HepG2 (cell line): ENCODE measurements around the gene LY6G5B. TPM values are rescaled to one million over a fixed set of nuclear protein-coding genes. Genes with fewer than 3 reads are reported as not detected.

ENCODE experiments used
- AGO1 ChIP-seq: fragments of 200-400 bp; formaldehyde crosslinking; IDR thresholded peaks from 2 replicates; pipeline ENCODE4 v1.6.1; 2017; ENCODE audit warnings: mild to moderate bottlenecking, low read depth, low read length, moderate library complexity; ENCODE audit not compliant: poor library complexity, severe bottlenecking
- CBX1 ChIP-seq: IDR thresholded peaks from one replicate; pipeline ENCODE4 v1.6.1; 2016; ENCODE audit warnings: antibody characterized with exemption, low read depth
- CEBPG ChIP-seq: IDR thresholded peaks from 2 replicates; pipeline ENCODE4 v1.6.1; 2016
- CENPT ChIP-seq: sonication (generic); formaldehyde crosslinking; IDR thresholded peaks from 2 replicates; pipeline ENCODE4 v1.8.0; 2022; ENCODE audit warnings: low read depth, mild to moderate bottlenecking, moderate library complexity, missing genetic modification reagents
- DR1 ChIP-seq: sonication (generic); formaldehyde crosslinking; IDR thresholded peaks from 2 replicates; pipeline ENCODE4 v1.8.0; 2021; ENCODE audit warnings: mild to moderate bottlenecking, missing genetic modification reagents, inconsistent platforms
- E2F5 ChIP-seq: sonication (generic); formaldehyde crosslinking; conservative IDR thresholded peaks from 2 replicates; pipeline ENCODE4 v1.4.0; 2020; ENCODE audit warnings: missing genetic modification reagents
- EP300 ChIP-seq, 3 experiments: sonication (generic) in 1 of 3; formaldehyde crosslinking in 1 of 3; IDR thresholded peaks; 2 replicates each; pipeline versions ENCODE4 v1.5.1 to v1.6.1; 2011 to 2020; ENCODE audit warnings: low read depth in 2 of 3, low read length in 2 of 3, borderline replicate concordance in 1 of 3, improper control_type of control experiment in 1 of 3, mild to moderate bottlenecking in 1 of 3, missing genetic modification reagents in 1 of 3, moderate library complexity in 1 of 3
- FUBP1 ChIP-seq: sonication (generic); formaldehyde crosslinking; IDR thresholded peaks from 2 replicates; pipeline ENCODE4 v1.5.1; 2020; ENCODE audit warnings: missing genetic modification reagents, mild to moderate bottlenecking, borderline replicate concordance
- GABPB1 ChIP-seq: IDR thresholded peaks from 2 replicates; pipeline ENCODE4 v1.6.1; 2016; ENCODE audit warnings: mild to moderate bottlenecking, missing genetic modification reagents, moderate library complexity, missing compliant biosample characterization
- HIVEP1 ChIP-seq: sonication (generic); formaldehyde crosslinking; IDR thresholded peaks from 2 replicates; pipeline ENCODE4 v1.4.0; 2020; ENCODE audit warnings: mild to moderate bottlenecking, missing genetic modification reagents
- MAFF ChIP-seq: IDR thresholded peaks from 2 replicates; pipeline ENCODE4 v1.6.1; 2011; ENCODE audit warnings: low read depth, low read length, improper control_type of control experiment
- MAFG ChIP-seq: sonication (generic); formaldehyde crosslinking; IDR thresholded peaks from 2 replicates; pipeline ENCODE4 v1.5.1; 2020; ENCODE audit warnings: mild to moderate bottlenecking, missing genetic modification reagents
- SSRP1 ChIP-seq: IDR thresholded peaks from 2 replicates; pipeline ENCODE4 v1.6.1; 2016; ENCODE audit warnings: control low read depth
- TCF7L2 ChIP-seq: IDR thresholded peaks from 2 replicates; pipeline ENCODE4 v1.6.1; 2011; ENCODE audit warnings: mild to moderate bottlenecking, low read depth, low read length, moderate library complexity
- ZNF260 ChIP-seq: sonication (generic); formaldehyde crosslinking; IDR thresholded peaks from 2 replicates; pipeline ENCODE4 v1.4.0; 2020; ENCODE audit warnings: missing genetic modification reagents, low read depth, mild to moderate bottlenecking, borderline replicate concordance
- ZNF263 ChIP-seq: sonication (generic); formaldehyde crosslinking; IDR thresholded peaks from 2 replicates; pipeline ENCODE4 v1.4.0; 2020; ENCODE audit warnings: missing genetic modification reagents
- ZNF292 ChIP-seq: sonication (generic); formaldehyde crosslinking; IDR thresholded peaks from 2 replicates; pipeline ENCODE4 v1.8.1; 2022; ENCODE audit warnings: mild to moderate bottlenecking, low read depth, missing genetic modification reagents, borderline replicate concordance
- ZNF737 ChIP-seq: sonication (generic); formaldehyde crosslinking; IDR thresholded peaks from 2 replicates; pipeline ENCODE4 v1.5.0; 2020; ENCODE audit warnings: missing genetic modification reagents, mild to moderate bottlenecking, borderline replicate concordance
- polyA plus RNA-seq, 8 experiments: library from polyadenylated mRNA; depleted of rRNA in 3 of 8; stranded (reverse) in 7 of 8; unstranded in 1 of 8; fragments of >200 nt; fragmentation: Illumina TruSeq in 4 of 8; extraction: Trizol in 4 of 8; gene quantifications; 2 replicates each; pipeline versions ENCODE4 v1.2.1 to v1.2.3, GENCODE V29; 2011 to 2016; ENCODE audit warnings: low read depth in 4 of 8, missing spikeins in 1 of 8, mixed read lengths in 1 of 8; ENCODE audit not compliant: insufficient read depth in 1 of 8
- total RNA-seq, 5 experiments: library from RNA; depleted of rRNA; stranded (reverse); fragments of >200 nt; fragmentation: Illumina TruSeq; extraction: Trizol; gene quantifications; 2 replicates each; pipeline ENCODE4 v1.2.3, GENCODE V29; 2016; ENCODE audit warnings: low read depth in 1 of 5
- TF ChIP-seq, protein P1 (sequence below): IDR thresholded peaks from 2 replicates; pipeline ENCODE4 v1.6.1; 2016; ENCODE audit warnings: missing compliant biosample characterization, missing genetic modification reagents, borderline replicate concordance
- TF ChIP-seq, protein P2 (sequence below): sonication (generic); formaldehyde crosslinking; IDR thresholded peaks from 2 replicates; pipeline ENCODE4 v1.9.0; 2021; ENCODE audit warnings: missing genetic modification reagents, borderline replicate concordance

LY6G5B gene
- total and polyA plus RNA-seq, 2 of the 13 experiments (the other 11 are each of a cell fraction or from before 2014, with no cell fraction given): 7.8 to 15.7 TPM

- TF ChIP-seq, protein P1, sequence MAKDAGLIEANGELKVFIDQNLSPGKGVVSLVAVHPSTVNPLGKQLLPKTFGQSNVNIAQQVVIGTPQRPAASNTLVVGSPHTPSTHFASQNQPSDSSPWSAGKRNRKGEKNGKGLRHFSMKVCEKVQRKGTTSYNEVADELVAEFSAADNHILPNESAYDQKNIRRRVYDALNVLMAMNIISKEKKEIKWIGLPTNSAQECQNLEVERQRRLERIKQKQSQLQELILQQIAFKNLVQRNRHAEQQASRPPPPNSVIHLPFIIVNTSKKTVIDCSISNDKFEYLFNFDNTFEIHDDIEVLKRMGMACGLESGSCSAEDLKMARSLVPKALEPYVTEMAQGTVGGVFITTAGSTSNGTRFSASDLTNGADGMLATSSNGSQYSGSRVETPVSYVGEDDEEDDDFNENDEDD (CRISPR knock-in tag): peak; percentile 75; the same call in 1 of the 2 replicates
- TF ChIP-seq MAFF: no peak
- peak; percentile 100 for TF ChIP-seq AGO1
- TF ChIP-seq SSRP1: no peak
- no peak; the same call in 1 of the 2 replicates for TF ChIP-seq HIVEP1
- peak; percentile 90 for TF ChIP-seq GABPB1
- TF ChIP-seq ZNF260: 0 out of 2 replicates have a peak, but pooled peaks have one; percentile 76
- no peak for TF ChIP-seq ZNF737 (CRISPR knock-in tag)
- TF ChIP-seq CEBPG (CRISPR knock-in tag): no peak
- TF ChIP-seq MAFG (CRISPR knock-in tag): no peak
- TF ChIP-seq TCF7L2: no peak
- peak; percentile 50; the same call in 1 of the 2 replicates for TF ChIP-seq DR1 (CRISPR knock-in tag)
- TF ChIP-seq ZNF263 (CRISPR knock-in tag): peak; percentile 63
- peak; percentile 78; the same call in 1 of the 2 replicates for TF ChIP-seq FUBP1 (CRISPR knock-in tag)
- TF ChIP-seq E2F5 (CRISPR knock-in tag): 0 out of 2 replicates have a peak, but pooled peaks have one; percentile 53
- no peak for TF ChIP-seq ZNF292 (CRISPR knock-in tag)
- TF ChIP-seq, protein P2, sequence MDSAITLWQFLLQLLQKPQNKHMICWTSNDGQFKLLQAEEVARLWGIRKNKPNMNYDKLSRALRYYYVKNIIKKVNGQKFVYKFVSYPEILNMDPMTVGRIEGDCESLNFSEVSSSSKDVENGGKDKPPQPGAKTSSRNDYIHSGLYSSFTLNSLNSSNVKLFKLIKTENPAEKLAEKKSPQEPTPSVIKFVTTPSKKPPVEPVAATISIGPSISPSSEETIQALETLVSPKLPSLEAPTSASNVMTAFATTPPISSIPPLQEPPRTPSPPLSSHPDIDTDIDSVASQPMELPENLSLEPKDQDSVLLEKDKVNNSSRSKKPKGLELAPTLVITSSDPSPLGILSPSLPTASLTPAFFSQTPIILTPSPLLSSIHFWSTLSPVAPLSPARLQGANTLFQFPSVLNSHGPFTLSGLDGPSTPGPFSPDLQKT: peak; percentile 62; the same call in 1 of the 2 replicates
- no peak for TF ChIP-seq EP300 (IDR thresholded peaks at IDR 0.05; ENCODE audit: low read depth in 2 of 2, low read length in 2 of 2)
- peak; percentile 42; the same call in 1 of the 2 replicates for TF ChIP-seq EP300 (CRISPR knock-in tag; IDR thresholded peaks at IDR 0.05; ENCODE audit: borderline replicate concordance)
- TF ChIP-seq CBX1: peak; percentile 23
- no peak for TF ChIP-seq CENPT (CRISPR knock-in tag)
Measured at GRCh38 chr6:31660381-31661261, 9.2 kb upstream of the LY6G5B start, which contains the start of gene C6orf47 (continued).
